ENCODE results near the gene UGT1A8. TPM values are rescaled to one million over a fixed set of nuclear protein-coding genes. Genes with fewer than 3 reads are reported as not detected.

UGT1A8 gene
- total and polyA plus RNA-seq, 2 experiments from 2014 or later: 0.45 TPM; not detected in 1

DNA sequence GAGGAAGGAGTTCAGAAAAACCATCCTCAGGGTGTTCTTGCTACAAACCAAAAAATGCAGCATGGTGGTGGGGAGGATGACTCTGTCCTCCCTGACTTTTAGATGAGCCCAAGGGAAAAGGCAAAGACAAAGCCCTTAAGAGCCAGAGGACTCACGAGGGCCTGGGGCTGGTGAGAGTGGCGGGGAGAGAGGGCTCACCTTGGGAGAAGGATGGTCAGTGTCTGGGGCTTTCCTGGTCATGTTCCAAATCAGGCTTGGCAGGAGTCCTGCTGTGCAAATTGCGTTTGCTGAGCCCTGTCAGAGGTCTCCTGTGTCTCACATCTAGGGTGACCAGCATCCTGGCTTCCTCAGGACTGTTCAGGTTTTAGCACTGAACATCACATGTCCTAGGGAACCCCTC is 147.3 kb downstream of the UGT1A8 start (continued):
- TF ChIP-seq, protein P1, sequence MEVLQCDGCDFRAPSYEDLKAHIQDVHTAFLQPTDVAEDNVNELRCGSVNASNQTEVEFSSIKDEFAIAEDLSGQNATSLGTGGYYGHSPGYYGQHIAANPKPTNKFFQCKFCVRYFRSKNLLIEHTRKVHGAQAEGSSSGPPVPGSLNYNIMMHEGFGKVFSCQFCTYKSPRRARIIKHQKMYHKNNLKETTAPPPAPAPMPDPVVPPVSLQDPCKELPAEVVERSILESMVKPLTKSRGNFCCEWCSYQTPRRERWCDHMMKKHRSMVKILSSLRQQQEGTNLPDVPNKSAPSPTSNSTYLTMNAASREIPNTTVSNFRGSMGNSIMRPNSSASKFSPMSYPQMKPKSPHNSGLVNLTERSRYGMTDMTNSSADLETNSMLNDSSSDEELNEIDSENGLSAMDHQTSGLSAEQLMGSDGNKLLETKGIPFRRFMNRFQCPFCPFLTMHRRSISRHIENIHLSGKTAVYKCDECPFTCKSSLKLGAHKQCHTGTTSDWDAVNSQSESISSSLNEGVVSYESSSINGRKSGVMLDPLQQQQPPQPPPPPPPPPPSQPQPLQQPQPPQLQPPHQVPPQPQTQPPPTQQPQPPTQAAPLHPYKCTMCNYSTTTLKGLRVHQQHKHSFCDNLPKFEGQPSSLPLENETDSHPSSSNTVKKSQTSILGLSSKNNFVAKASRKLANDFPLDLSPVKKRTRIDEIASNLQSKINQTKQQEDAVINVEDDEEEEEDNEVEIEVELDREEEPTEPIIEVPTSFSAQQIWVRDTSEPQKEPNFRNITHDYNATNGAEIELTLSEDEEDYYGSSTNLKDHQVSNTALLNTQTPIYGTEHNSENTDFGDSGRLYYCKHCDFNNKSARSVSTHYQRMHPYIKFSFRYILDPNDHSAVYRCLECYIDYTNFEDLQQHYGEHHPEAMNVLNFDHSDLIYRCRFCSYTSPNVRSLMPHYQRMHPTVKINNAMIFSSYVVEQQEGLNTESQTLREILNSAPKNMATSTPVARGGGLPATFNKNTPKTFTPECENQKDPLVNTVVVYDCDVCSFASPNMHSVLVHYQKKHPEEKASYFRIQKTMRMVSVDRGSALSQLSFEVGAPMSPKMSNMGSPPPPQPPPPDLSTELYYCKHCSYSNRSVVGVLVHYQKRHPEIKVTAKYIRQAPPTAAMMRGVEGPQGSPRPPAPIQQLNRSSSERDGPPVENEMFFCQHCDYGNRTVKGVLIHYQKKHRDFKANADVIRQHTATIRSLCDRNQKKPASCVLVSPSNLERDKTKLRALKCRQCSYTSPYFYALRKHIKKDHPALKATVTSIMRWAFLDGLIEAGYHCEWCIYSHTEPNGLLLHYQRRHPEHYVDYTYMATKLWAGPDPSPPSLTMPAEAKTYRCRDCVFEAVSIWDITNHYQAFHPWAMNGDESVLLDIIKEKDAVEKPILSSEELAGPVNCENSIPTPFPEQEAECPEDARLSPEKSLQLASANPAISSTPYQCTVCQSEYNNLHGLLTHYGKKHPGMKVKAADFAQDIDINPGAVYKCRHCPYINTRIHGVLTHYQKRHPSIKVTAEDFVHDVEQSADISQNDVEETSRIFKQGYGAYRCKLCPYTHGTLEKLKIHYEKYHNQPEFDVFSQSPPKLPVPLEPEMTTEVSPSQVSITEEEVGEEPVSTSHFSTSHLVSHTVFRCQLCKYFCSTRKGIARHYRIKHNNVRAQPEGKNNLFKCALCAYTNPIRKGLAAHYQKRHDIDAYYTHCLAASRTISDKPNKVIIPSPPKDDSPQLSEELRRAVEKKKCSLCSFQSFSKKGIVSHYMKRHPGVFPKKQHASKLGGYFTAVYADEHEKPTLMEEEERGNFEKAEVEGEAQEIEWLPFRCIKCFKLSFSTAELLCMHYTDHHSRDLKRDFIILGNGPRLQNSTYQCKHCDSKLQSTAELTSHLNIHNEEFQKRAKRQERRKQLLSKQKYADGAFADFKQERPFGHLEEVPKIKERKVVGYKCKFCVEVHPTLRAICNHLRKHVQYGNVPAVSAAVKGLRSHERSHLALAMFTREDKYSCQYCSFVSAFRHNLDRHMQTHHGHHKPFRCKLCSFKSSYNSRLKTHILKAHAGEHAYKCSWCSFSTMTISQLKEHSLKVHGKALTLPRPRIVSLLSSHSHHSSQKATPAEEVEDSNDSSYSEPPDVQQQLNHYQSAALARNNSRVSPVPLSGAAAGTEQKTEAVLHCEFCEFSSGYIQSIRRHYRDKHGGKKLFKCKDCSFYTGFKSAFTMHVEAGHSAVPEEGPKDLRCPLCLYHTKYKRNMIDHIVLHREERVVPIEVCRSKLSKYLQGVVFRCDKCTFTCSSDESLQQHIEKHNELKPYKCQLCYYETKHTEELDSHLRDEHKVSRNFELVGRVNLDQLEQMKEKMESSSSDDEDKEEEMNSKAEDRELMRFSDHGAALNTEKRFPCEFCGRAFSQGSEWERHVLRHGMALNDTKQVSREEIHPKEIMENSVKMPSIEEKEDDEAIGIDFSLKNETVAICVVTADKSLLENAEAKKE (CRISPR knock-in tag; IDR thresholded peaks at IDR 0.05): no peak
- TF ChIP-seq ZNF331 (CRISPR knock-in tag; IDR thresholded peaks at IDR 0.05; ENCODE audit: low read depth): no peak

DNA sequence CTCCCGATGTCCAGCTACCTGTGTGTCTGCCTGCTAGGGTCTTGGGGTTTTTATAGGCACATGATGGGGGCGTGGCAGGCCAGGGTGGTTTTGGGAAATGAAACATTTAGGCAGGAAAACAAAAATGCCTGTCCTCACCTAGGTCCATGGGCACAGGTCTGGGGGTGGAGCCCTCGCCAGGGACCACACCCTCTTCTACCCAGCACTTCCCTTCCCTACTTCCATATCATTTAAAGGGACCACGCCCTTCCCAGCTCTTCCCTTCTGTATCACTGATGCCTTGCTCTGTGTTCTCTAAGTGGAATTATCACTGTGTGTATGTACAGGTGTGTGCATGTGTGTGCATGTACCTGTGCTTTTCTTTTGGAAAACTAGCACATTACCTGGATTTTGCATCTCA is 149.0 kb downstream of the UGT1A8 start:
- Histone ChIP-seq H3F3A (replicated peaks; ENCODE audit: low read depth) (no peaks in the 10 kb centered on the region), H3K4me3 (no peak overlapping the region), H3K27ac (ENCODE audit: low read depth) (no peak overlapping the region), H3K9me2 (ENCODE audit: insufficient read depth) (no peaks in the 10 kb centered on the region; the same call in 1 of the 2 replicates), H3K4me1 (ENCODE audit: insufficient read depth) (no peaks in the 10 kb centered on the region), H3K79me2 (replicated peaks; ENCODE audit: insufficient read depth) (no peaks in the 10 kb centered on the region), H3K4me2 (no peak overlapping the region), H4K20me1 (replicated peaks; ENCODE audit: insufficient read depth) (no peaks in the 10 kb centered on the region), H3K36me3 (ENCODE audit: insufficient read depth) (no peaks in the 10 kb centered on the region), H3K27me3 (ENCODE audit: insufficient read depth) (no peaks in the 10 kb centered on the region), H2AFZ (no peak overlapping the region)
- DNase-seq (ENCODE audit: low spot score) (no peak), ATAC-seq (no peak)
- peaks cover 3% of the 10 kb centered on the region; the same call in 2 of the 3 replicates for H3K9me3 Mint-ChIP-seq
- no peaks in the 10 kb centered on the region; the same call in 2 of the 3 replicates for H3K36me3 Mint-ChIP-seq (ENCODE audit: low read depth)
- H3K27me3 Mint-ChIP-seq (ENCODE audit: insufficient read depth, low read depth, poor library complexity): no peaks in the 10 kb centered on the region
- no peak overlapping the region for H3K4me3 Mint-ChIP-seq
- H3K27ac Mint-ChIP-seq: no peak overlapping the region
- H3K4me1 Mint-ChIP-seq: peaks cover 9% of the 10 kb centered on the region
- TF ChIP-seq, protein P1 (CRISPR knock-in tag; IDR thresholded peaks at IDR 0.05): no peak
- TF ChIP-seq, protein P2, sequence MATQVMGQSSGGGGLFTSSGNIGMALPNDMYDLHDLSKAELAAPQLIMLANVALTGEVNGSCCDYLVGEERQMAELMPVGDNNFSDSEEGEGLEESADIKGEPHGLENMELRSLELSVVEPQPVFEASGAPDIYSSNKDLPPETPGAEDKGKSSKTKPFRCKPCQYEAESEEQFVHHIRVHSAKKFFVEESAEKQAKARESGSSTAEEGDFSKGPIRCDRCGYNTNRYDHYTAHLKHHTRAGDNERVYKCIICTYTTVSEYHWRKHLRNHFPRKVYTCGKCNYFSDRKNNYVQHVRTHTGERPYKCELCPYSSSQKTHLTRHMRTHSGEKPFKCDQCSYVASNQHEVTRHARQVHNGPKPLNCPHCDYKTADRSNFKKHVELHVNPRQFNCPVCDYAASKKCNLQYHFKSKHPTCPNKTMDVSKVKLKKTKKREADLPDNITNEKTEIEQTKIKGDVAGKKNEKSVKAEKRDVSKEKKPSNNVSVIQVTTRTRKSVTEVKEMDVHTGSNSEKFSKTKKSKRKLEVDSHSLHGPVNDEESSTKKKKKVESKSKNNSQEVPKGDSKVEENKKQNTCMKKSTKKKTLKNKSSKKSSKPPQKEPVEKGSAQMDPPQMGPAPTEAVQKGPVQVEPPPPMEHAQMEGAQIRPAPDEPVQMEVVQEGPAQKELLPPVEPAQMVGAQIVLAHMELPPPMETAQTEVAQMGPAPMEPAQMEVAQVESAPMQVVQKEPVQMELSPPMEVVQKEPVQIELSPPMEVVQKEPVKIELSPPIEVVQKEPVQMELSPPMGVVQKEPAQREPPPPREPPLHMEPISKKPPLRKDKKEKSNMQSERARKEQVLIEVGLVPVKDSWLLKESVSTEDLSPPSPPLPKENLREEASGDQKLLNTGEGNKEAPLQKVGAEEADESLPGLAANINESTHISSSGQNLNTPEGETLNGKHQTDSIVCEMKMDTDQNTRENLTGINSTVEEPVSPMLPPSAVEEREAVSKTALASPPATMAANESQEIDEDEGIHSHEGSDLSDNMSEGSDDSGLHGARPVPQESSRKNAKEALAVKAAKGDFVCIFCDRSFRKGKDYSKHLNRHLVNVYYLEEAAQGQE (IDR thresholded peaks at IDR 0.05; ENCODE audit: unreplicated experiment): no peak
- TF ChIP-seq JUNB (IDR thresholded peaks at IDR 0.05; ENCODE audit: unreplicated experiment) (no peak), ZNF331 (CRISPR knock-in tag; IDR thresholded peaks at IDR 0.05; ENCODE audit: low read depth) (no peak), NANOG (IDR thresholded peaks at IDR 0.05; ENCODE audit: borderline replicate concordance) (no peak), CREB1 (CRISPR knock-in tag; IDR thresholded peaks at IDR 0.05; ENCODE audit: low read depth) (no peak)
